HG03064 (cell line): ENCODE data around the gene CANT1.
"Not testable (repeated sequence)": the region's sequence is repeated elsewhere in the genome, so short reads cannot be mapped to it uniquely, and the experiment has no call there.

Experiments used
- ATAC-seq: cut with Tn5 transposase; IDR thresholded peaks from one replicate; pipeline ENCODE4 v1.9.1; 2021; ENCODE audit warnings: low read depth; ENCODE audit not compliant: unreplicated experiment

Gene CANT1

DNA sequence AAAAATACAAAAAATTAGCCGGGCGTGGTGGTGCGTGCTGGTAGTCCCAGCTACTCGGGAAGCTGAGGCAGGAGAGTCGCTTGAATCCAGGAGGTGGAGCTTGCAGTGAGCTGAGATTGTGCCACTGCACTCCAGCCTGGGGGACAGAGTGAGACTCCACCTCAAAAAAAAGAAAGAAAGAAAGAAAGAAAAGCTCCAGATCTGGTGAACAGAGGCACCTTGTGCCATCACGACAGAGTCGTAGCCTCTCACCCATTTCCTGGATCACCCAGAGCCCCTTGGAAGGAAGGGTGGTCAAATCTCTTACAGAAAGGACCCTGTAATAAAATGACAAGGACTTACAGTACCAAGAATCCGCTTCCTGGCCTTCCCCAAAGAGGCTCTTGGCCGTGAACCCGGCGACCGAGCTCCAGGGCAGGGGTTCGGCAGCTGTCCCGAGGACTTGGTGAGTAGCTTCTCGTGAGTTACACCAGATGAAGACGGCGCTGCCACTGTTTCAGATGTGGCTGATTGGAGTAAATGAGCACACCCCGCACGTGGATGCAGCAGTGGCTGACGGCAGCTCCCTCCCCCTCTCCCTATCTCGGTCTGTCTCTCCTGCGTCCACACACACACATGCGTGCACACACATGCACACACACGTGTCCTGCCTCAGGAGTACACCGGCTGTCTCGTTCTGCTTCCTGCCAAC lies 43.3 kb downstream of the CANT1 start:
- no peak for ATAC-seq

DNA sequence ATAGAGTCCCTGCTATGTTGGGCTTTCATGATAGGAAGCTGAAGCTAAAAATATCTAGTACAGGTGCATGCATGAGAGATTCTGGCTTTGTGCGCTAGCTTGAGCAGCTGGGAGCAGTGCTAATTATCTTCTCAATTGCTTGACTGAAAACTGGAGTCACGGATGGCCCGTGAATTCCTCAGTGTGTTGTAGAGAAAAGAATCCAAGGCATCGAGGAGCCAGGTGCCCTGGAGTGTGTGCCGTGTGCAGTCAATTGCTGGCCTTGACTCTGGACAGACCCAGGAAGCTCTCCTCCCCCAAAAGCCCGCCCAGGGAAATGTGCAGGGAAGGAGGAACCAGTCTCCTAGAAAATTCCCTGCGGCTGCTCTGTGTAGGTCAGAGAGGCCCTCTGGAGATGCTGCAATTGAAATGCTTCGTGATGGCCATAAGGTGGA lies 44.1 kb downstream of the CANT1 start:
- ATAC-seq, result no peak

DNA sequence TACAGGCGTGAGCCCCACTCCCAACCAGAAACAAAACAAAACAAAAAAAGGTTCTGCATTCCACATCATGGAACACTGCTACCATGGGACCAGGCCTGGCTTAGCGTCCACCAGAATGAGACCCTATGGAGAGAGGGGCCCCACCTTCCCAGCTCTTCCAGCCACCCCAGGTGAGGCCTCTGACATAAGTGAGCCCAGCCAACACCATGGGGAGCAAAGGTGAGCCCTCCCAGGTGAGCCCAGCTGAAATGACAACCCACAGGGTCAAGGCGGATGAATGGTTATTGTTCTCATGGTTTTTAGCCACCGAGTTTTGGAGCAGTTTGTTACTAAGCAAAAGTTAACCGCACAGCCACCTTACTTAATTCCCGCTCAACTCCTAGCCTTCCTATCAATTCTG lies 46.2 kb downstream of the CANT1 start:
- no peak for ATAC-seq

DNA sequence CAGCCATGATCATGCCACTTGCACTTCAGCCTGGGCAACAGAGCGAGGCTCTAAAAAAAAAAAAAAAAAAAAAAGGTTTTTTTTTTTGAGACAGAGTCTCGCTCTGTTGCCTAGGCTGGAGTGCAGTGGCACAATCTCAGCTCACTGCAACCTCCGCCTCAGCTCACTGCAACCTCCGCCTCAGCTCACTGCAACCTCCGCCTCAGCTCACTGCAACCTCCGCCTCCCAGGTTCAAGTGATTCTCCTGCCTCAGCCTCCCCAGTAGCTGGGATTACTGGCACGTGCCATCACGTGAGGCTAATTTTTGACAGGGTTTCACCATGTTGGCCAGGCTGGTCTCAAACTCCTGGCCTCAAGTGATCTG lies 46.6 kb downstream of the CANT1 start:
- ATAC-seq, result not testable (repeated sequence)

DNA sequence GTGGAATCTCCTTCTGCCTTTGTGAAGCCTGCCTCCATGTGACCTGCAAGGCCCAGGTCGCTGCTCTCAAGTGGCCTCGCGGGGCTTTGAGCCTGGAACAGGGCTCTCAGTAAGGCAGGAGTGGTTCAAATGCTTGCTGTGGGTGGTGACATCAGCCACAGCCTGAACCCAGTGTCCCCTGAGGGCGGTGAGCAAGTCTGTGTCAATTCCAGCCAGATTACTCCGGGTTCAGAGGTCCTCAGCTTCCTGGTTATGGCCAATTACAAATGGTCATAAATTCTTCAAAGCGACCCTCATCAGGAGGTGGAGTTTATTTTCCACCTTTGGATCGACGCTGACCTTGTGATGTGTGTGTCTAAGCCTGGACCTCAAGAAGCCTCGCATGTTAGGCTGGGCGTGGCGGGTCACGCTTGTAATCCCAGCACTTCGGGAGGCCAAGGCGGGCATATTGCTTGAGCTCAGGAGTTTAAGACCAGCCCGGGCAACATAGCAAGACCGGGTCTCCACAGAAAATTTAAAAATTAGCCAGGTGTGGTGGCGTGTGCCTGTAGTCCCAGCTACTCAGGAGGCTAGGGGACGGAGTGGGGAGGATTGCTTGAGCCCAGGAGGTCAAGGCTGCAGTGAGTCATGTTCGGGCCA lies 47.1 kb downstream of the CANT1 start:
- ATAC-seq, result no peak

DNA sequence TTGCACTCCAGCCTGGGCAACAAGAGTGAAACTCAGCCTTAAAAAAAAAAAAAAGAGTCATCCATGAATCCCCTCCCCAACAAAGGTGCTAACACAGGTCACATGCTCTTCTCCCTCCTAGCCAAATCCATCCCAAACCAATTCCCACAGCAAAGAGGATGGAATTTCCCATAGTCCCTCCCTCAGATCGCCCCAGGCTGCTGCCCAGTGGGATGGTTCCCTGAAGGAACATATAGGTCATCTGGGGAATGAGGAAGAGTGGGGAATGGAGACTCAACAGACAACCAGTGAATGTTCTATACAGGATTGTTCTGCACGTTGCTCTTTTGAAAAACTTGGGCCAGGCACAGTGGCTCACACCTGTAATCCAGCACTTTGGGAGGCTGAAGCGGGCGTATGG lies 48.0 kb downstream of the CANT1 start:
- ATAC-seq, result no peak

DNA sequence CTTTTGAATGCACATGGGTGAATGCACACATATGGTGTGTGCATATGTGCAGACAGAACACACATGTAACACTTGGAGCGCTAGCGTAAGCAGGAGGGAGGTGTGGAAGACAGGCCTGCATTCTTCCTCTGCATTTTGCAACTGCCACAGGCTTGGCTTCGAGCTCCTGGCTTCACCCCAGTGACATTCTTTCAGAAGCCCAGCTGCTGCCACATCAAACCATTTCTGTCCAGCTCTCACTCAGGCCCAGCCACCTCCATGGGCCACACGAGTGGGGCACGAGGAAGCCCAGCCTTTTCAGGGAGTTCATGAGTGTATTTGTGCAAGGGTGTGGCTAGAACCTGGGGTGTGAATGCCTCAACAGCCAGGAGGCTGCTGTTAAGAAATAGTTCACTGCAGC lies 48.6 kb downstream of the CANT1 start:
- ATAC-seq, result no peak

DNA sequence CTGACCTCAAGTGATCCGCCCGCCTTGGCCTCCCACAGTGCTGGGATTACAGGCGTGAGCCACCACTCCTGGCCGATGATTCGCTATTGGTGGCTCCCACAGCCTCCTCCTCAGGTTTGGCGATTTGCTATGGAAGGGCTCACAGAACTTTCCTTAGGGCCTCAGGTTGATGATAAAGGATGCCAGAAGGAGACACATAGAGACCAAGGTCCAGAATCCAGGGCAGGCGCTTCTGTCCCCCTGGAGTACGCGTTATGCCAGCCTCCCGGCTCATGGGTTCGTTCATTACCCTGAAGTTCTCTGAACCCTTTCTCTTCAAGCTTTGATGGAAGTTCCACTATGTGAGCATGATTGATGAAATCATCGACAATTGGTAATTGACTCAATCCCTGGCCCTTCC lies 49.8 kb downstream of the CANT1 start:
- ATAC-seq, result no peak

DNA sequence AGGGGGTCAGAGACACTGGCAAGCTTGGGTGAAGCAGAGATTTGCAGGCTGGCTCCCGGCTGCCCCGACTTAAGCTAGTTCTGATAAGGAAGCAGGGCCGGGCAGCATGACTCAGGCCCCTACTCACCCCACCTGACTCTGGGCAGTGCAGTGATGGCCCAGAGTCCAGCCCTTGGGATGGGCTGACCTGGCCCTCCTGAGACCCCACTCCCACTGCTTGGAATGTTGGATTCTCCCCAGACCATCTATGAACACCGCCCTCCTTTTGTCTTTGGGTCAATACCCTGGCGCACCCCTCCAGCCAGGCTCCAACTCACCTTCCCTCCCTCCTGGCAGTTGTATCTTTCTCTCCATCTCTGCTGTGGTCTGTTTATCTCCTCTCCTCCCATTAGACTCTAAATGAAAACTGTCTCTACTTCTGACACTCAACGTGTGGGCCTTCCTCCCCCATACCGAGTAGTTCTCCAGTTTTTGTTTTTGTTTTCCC lies 50.9 kb downstream of the CANT1 start:
- no peak for ATAC-seq

DNA sequence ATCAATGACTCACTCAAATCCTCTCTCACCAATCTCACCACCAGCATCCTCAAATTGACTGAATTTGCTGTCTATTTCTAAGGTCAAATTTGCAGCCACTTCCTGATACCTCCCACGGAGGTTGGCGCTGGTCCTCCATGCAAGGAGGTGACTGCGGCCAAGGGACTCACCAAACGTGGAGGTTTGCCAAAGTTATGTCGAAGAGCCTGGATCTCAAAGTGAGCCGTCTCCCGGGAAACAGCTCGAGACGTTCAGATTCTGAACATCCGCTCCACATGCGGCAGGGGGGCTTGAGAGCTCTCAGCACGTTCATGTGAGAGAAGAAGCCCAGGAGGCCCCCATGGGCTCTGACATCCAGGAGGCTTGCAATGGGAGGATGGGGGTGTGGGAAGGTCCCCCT lies 52.4 kb downstream of the CANT1 start:
- ATAC-seq, result no peak

DNA sequence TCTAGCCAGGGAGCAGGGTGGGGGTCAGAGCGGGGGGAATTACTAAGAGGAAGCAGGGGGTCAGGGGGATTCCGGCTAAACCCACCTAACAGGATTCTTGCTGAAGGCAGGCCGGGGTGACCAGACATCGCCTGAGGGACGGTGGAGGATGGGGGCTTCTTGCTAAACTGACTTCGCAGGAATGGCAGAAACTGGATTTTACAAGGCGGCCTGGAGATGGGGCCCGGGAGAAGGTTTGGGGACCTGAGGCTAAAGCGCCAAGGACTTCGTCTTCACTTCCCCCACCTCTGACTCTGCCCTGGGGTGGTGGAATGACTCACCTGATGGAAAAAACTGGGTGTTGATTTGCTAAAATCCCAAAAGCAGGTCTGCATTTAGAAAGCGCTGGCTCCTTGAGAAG lies 53.3 kb downstream of the CANT1 start:
- ATAC-seq, result no peak

DNA sequence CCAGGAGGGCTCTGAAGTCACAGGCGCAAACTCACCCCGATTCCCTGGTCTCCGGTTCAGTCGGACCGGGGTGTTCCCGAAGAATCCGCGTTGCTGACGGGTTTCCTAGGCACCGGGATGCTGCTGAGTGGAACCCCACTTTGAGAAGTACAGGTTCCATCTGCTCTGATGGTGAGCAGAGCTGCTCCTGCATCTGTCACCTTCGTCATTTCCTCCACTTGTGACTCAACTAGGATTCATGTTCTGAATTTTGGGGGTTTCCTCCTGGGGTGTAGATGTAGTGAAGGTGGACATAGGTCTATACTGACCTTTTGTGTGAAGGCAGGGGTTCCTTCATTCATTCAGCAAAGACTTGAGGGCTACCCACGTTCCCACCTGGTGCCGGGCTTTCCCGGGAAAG lies 54.9 kb downstream of the CANT1 start:
- ATAC-seq, result no peak

DNA sequence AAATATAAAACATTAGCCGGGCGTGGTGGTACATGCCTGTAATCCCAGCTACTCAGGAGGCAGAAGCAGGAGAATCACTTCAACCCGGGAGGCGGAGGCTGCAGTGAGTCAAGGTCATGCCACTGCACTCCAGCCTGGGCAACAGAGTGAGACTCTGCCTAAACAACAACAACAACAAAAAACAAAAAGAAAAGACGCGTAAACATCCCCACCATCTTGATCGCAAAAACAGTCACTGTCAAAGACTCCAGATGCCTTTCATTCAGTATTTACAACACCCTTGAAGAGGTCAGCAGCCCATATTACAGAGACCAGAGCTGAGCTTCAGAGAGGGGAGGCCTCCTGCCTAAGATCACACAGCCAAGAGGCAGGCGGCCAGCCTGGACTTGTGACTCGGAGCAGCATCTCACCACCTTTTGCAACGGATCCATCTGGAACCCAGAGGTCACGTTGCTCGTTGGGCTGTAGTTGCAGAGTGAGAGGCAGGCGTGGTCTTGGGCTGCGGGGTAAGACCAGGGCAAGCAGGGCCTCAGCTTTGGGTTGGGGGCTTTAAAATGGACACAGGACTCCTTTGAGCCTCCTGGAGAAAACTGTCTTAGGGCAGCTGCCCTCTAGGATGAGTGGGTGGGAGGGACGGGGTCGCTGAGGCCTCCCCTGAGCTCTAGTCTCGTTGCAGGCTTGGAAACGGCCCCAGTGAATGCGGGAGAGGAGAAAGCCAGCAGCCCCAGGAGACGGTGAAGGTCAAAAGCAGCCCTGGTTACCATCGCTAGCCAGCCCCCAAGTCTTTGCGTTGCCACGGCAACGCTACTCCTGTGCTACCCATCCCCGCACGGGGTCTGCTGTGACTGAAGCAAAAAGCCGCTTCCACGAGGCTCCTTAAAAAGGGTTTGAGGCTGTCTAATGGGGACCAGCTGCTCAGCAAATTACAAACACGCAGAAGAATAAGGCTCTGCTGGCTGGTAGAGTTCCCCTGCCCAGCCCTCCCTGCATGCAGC lies 55.9 kb downstream of the CANT1 start:
- ATAC-seq, result no peak

DNA sequence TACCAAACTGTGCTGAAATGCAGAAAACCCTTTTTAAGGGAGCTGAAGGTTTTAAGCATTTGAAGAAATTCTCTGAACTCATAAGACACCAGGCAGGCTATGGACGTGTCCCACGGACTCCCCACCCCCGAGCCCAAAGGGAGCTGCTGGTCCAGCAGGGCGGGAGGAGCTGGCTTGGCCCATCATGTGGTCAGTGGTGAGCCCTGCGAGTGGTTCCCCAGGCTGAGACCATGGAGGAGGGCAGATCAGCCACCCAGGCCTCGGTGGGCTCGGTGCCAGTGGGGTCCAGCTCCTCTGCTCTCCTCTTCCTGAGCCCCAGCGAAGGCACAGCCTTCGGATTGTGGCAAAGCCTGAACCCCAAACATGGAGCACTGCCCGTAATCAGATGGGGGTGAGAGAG lies 56.9 kb downstream of the CANT1 start:
- no peak for ATAC-seq

DNA sequence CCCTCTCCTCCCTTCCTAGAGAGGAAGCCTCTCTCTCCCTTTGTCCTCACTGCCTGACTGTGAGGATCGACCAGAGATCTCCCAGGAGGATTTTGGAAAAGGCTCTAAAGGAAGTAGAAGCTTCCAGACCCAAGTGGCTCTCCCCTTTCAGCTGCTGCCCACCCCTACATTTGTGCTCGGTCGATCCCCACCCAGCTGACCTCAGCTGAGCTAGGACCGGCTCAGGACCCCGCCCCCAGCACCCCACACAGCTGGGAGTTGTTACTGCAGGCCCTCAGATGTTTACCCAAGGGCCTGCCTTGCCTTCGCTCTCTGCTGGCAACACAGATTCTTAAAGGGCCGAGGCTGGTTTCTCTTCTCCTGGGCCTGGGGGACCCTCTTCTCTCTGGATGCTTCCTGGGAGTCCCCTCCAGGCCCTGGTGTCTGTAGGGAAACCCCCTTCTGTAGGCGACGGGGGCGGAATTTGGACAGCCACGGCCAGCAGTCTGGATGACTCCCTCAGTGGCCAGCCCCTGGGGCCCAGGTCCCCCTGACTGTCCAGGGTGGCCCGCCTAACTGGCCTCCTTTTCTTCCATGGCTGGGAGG lies 57.5 kb downstream of the CANT1 start:
- ATAC-seq, result no peak

DNA sequence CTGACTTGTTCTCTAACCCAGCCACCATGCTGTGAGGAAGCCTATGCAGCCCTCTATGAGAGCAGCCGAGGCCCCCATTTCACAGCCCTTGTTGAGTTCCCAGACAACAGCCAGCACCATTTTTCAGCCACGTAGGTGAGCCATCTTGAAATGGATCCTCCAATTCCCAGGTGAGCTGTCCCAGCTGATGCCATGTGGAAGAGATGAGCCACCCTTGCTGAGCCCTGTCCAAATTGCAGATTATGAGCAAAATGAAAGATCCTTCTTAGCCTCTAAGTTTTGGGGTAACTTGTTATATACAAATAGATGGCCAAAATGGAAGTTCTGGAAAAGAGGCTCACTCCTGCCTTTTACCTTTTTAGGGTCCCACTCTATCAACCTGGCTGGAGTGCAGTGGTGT lies 58.7 kb downstream of the CANT1 start:
- ATAC-seq, result no peak

DNA sequence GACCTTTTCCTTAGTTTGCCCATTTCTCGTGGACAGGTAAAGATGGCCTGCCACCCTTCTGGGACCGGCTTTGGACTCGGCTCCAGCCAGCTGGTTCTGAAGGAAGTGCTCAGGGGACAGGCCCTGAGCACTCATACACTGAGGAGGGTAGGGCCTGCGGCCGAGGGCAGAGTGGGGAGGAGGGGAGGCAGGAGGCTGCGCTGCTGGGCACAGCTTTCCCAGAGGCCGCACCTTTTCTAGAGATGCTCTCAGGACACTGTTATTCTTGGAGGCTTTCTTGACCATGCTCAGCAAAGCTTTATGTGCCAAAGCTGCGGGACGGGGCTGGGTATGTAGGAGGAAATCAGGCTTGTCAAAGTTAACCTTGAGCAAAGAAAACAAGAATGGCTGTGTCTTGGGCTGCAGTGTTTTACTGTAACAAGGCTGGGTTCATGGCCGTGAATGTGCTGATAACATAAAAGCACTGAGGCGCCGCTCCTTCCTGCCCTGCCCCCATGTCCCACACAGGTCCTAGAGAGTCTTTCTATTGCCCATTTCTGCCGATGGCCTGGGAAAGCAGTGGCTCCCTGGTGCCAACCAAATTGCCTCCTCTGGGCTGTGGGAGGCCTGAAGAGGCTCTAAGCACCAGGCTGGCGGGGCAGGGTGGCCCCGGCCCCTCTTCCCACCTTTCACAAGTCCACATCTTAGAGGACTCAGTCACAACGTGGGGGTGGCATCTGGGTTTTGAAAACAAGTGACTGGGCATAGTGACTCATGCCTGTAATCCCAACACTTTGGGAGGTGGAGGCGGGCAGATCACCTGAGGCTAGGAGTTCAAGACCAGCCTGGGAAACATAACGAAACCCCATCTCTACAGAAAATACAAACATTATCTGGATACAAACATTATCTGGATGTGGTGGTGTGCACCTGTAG lies 62.1 kb downstream of the CANT1 start:
- ATAC-seq, result no peak

DNA sequence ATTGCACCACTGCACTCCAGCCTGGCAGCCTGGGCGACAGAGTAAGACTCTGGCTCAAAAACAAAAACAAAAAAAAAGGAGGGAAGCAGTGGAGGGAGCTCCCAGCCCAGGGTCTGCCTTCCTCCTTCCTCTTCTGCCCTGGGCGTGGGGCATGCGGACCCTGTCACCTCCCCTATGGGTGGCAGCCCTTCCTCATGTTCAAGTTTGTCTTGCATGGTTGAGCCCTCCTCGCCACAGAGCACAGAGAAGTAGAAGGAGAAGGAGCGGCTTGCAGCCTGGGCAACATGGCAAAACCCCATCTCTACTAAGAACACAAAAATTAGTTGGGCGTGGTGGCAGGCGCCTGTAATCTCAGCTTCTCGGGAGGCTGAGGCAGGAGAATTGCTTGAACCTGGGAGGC lies 62.9 kb downstream of the CANT1 start:
- no peak for ATAC-seq

DNA sequence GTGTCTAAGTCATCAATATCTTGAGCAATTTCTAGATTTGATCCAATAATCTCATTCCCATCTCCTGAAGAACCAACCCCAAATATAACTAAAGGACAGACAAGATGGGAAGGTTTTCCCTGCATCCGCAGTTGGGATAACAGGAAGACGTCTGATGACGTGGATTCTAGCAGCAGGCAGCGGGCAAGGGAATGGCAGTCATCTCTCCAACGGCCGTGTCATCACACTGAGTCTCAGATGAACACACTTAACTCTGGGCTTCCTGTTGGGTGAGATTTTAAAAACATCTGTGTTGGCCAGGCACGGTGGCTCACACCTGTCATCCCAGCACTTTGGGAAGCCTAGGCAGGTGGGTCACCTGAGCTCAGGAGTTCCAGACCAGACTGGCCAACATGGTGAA lies 63.4 kb downstream of the CANT1 start:
- ATAC-seq, result no peak

DNA sequence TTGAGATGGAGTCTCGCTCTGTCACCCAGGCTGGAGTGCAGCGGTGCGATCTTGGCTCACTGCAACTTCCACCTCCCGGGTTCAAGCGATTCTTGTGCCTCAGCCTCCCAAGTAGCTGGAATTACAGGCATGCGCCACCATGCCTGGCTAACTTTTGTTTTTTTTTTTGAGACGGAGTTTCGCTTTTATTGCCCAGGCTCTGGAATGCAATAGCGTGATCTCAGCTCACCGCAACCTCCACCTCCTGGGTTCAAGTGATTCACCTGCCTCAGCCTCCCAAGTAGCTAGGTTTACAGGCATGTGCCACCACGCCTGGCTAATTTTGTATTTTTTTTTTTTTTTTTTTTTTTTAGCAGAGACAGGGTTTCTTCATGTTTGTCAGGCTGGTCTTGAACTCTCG lies 64.1 kb downstream of the CANT1 start:
- ATAC-seq, result not testable (repeated sequence)
